SK-N-SH treated with all-trans-retinoic acid at 6 μM for 48 hours (cell line): ENCODE data around the gene CCDC40.

Experiments
- ATAC-seq: fragments of 200-7000 bp; cut with Tn5 transposase; 3 replicates; pipeline ENCODE4 v1.9.1; 2020; ENCODE audit warnings: mild to moderate bottlenecking, moderate library complexity
- ARNTL ChIP-seq: fragments of 450-650 bp; formaldehyde crosslinking; IDR thresholded peaks from 2 replicates; pipeline ENCODE4 v1.5.0; 2020; ENCODE audit warnings: low read depth, mild to moderate bottlenecking, moderate library complexity, borderline replicate concordance
- CREB5 ChIP-seq: fragments of 250-450 bp; sonication (Bioruptor Pico); IDR thresholded peaks from 2 replicates; pipeline ENCODE4 v1.5.1; 2020; ENCODE audit warnings: low read depth, mild to moderate bottlenecking, moderate library complexity
- CSDC2 ChIP-seq: fragments of 250-450 bp; sonication (Bioruptor Pico); IDR thresholded peaks from 2 replicates; pipeline ENCODE4 v1.5.0; 2020; ENCODE audit warnings: mild to moderate bottlenecking, moderate library complexity
- CSRNP3 ChIP-seq: fragments of 250-450 bp; sonication (Bioruptor Pico); IDR thresholded peaks from 2 replicates; pipeline ENCODE4 v1.5.1; 2021; ENCODE audit warnings: mild to moderate bottlenecking, moderate library complexity
- ESRRG ChIP-seq: fragments of 250-450 bp; sonication (Bioruptor Pico); IDR thresholded peaks from 2 replicates; pipeline ENCODE4 v1.6.1; 2021; ENCODE audit warnings: mild to moderate bottlenecking
- GLIS3 ChIP-seq: fragments of 250-450 bp; sonication (Bioruptor Pico); IDR thresholded peaks from 2 replicates; pipeline ENCODE4 v1.5.0; 2020; ENCODE audit warnings: mild to moderate bottlenecking, moderate library complexity
- ISL1 ChIP-seq: fragments of 250-450 bp; sonication (Bioruptor Pico); IDR thresholded peaks from 2 replicates; pipeline ENCODE4 v2.1.2; 2022; ENCODE audit warnings: mild to moderate bottlenecking, moderate library complexity
- OSR1 ChIP-seq: fragments of 250-450 bp; sonication (Bioruptor Pico); IDR thresholded peaks from 2 replicates; pipeline ENCODE4 v1.8.0; 2022; ENCODE audit warnings: moderate library complexity, mild to moderate bottlenecking, inconsistent platforms
- PATZ1 ChIP-seq: fragments of 250-450 bp; sonication (Bioruptor Pico); IDR thresholded peaks from 2 replicates; pipeline ENCODE4 v1.8.0; 2020; ENCODE audit warnings: mild to moderate bottlenecking, moderate library complexity, borderline replicate concordance
- POU6F1 ChIP-seq: fragments of 250-450 bp; sonication (Bioruptor Pico); IDR thresholded peaks from 2 replicates; pipeline ENCODE4 v1.8.0; 2021; ENCODE audit warnings: low read depth, mild to moderate bottlenecking, moderate library complexity, borderline replicate concordance
- PPARA ChIP-seq: fragments of 250-450 bp; sonication (Bioruptor Pico); IDR thresholded peaks from 2 replicates; pipeline ENCODE4 v1.5.0; 2020; ENCODE audit warnings: mild to moderate bottlenecking, borderline replicate concordance
- RARB ChIP-seq: fragments of 250-450 bp; sonication (Bioruptor Pico); IDR thresholded peaks from 2 replicates; pipeline ENCODE4 v1.8.0; 2021; ENCODE audit warnings: mild to moderate bottlenecking, moderate library complexity
- SNAI2 ChIP-seq: fragments of 250-450 bp; sonication (Bioruptor Pico); IDR thresholded peaks from 2 replicates; pipeline ENCODE4 v1.5.0; 2020; ENCODE audit warnings: mild to moderate bottlenecking, moderate library complexity
- TOX ChIP-seq: fragments of 250-450 bp; sonication (Bioruptor Pico); IDR thresholded peaks from 2 replicates; pipeline ENCODE4 v1.8.0; 2021; ENCODE audit warnings: mild to moderate bottlenecking, moderate library complexity, borderline replicate concordance
- TSHZ2 ChIP-seq: fragments of 250-450 bp; sonication (Bioruptor Pico); IDR thresholded peaks from 2 replicates; pipeline ENCODE4 v1.5.0; 2020; ENCODE audit warnings: mild to moderate bottlenecking, moderate library complexity
- ZC3H10 ChIP-seq: fragments of 250-450 bp; sonication (Bioruptor Pico); IDR thresholded peaks from 2 replicates; pipeline ENCODE4 v1.5.1; 2021; ENCODE audit warnings: mild to moderate bottlenecking, moderate library complexity
- ZFP3 ChIP-seq: fragments of 250-450 bp; sonication (Bioruptor Pico); IDR thresholded peaks from 2 replicates; pipeline ENCODE4 v1.5.0; 2020; ENCODE audit warnings: mild to moderate bottlenecking, moderate library complexity
- ZFP30 ChIP-seq: fragments of 450-650 bp; formaldehyde crosslinking; IDR thresholded peaks from 2 replicates; pipeline ENCODE4 v1.5.0; 2022; ENCODE audit warnings: mild to moderate bottlenecking, moderate library complexity
- ZNF565 ChIP-seq: fragments of 450-650 bp; formaldehyde crosslinking; conservative IDR thresholded peaks from 2 replicates; pipeline ENCODE4 v1.5.0; 2020; ENCODE audit warnings: low read depth, mild to moderate bottlenecking, moderate library complexity
- ZNF70 ChIP-seq: fragments of 450-650 bp; formaldehyde crosslinking; IDR thresholded peaks from 2 replicates; pipeline ENCODE4 v1.5.0; 2020; ENCODE audit warnings: mild to moderate bottlenecking, moderate library complexity
- ZNF8 ChIP-seq: fragments of 450-650 bp; formaldehyde crosslinking; IDR thresholded peaks from 2 replicates; pipeline ENCODE4 v1.5.0; 2020; ENCODE audit warnings: mild to moderate bottlenecking, moderate library complexity

CCDC40 gene

GRCh38 chr17:80103449-80104085 is 67.1 kb downstream of the CCDC40 start:
- no peak for ATAC-seq
- TF ChIP-seq SNAI2 (CRISPR knock-in tag) (no peak), TOX (CRISPR knock-in tag) (no peak), RARB (no peak), OSR1 (CRISPR knock-in tag) (no peak), ZNF8 (no peak), ZFP30 (CRISPR knock-in tag) (no peak), ESRRG (CRISPR knock-in tag) (no peak), POU6F1 (CRISPR knock-in tag) (no peak), GLIS3 (no peak), TSHZ2 (CRISPR knock-in tag) (no peak), CSDC2 (CRISPR knock-in tag) (no peak), PATZ1 (CRISPR knock-in tag) (no peak), CREB5 (no peak), ZNF70 (CRISPR knock-in tag) (no peak), ZNF565 (CRISPR knock-in tag) (no peak), PPARA (CRISPR knock-in tag) (no peak), ISL1 (CRISPR knock-in tag) (no peak), CSRNP3 (no peak), ARNTL (no peak)

GRCh38 chr17:80104321-80104955 is 68.0 kb downstream of the CCDC40 start:
- TF ChIP-seq CREB5 (no peak), RARB (no peak), POU6F1 (CRISPR knock-in tag) (no peak), TSHZ2 (CRISPR knock-in tag) (no peak), ZC3H10 (CRISPR knock-in tag) (no peak), CSDC2 (CRISPR knock-in tag) (no peak), ZFP3 (CRISPR knock-in tag) (no peak), ZNF565 (CRISPR knock-in tag) (no peak), ISL1 (CRISPR knock-in tag) (no peak), PATZ1 (CRISPR knock-in tag) (no peak)
- ATAC-seq = peak; percentile 8
